GM12878 (cell line): ENCODE results near the gene KCNAB2. TPM values are rescaled to one million over a fixed set of nuclear protein-coding genes. Genes with fewer than 3 reads are reported as not detected.

Experiments
- ATAC-seq: fragments of 200-7000 bp; cut with Tn5 transposase; 3 replicates; pipeline ENCODE4 v1.9.1; 2020; ENCODE audit warnings: mild to moderate bottlenecking, moderate library complexity
- BruUV-seq: library from RNA; stranded (reverse); fragments of 400-500 nt; replicated peaks from 2 replicates; lab custom pipeline; 2021; lab: Mats Ljungman, UMichigan
- CTCF ChIA-PET: fragments of 300-600 bp; sonication (Branson Sonifier 250); formaldehyde crosslinking; extraction: SDS; loops from one replicate; lab custom pipeline; 2021; ENCODE audit warnings: inconsistent platforms; lab: Yijun Ruan, JAX
- POLR2A ChIA-PET: fragments of 350-600 bp; formaldehyde crosslinking; extraction: SDS; loops from one replicate; lab custom pipeline; 2021; ENCODE audit warnings: inconsistent platforms; lab: Charles Lee
- RAD21 ChIA-PET: fragments of 300-600 bp; sonication (Branson Sonifier 250); formaldehyde crosslinking; loops from one replicate; lab custom pipeline; 2023; ENCODE audit warnings: antibody characterized with exemption; ENCODE audit not compliant: unreplicated experiment; lab: Charles Lee
- SMC1A ChIA-PET: fragments of 300-600 bp; sonication (Branson Sonifier 250); formaldehyde crosslinking; loops from one replicate; lab custom pipeline; 2023; ENCODE audit not compliant: unreplicated experiment, uncharacterized antibody; lab: Charles Lee
- DNase-seq: peaks from one replicate; pipeline ENCODE4 v3.0.0-alpha.2; 2011; ENCODE audit warnings: low read depth, low spot score
- FAIRE-seq: peaks from 3 replicates; lab custom pipeline; 2011; peaks lifted over from hg19 to GRCh38; lab: Jason Lieb, UNC
- H2AFZ ChIP-seq: 2 replicates; pipeline ENCODE4 v1.6.0; 2011; ENCODE audit warnings: low read depth, low read length, control low read depth; ENCODE audit not compliant: control insufficient read depth
- H3K27ac ChIP-seq: 2 replicates; pipeline ENCODE4 v1.5.1; 2011; ENCODE audit warnings: control low read depth; ENCODE audit not compliant: control insufficient read depth, insufficient read depth
- H3K27me3 ChIP-seq, 2 experiments: replicated peaks in 1 of 2; 2 replicates each; pipeline versions ENCODE4 v1.6.0 to v1.6.1; 2011; ENCODE audit warnings: low read length in 1 of 2; ENCODE audit not compliant: control insufficient read depth in 2 of 2, insufficient read depth in 2 of 2
- H3K36me3 ChIP-seq, 2 experiments: 2 replicates each; pipeline ENCODE4 v1.5.1; 2011; ENCODE audit warnings: low read length in 1 of 2; ENCODE audit not compliant: control insufficient read depth in 2 of 2, insufficient read depth in 2 of 2
- H3K4me1 ChIP-seq: 2 replicates; pipeline ENCODE4 v1.6.1; 2011; ENCODE audit warnings: mild to moderate bottlenecking, low read length, moderate library complexity, mixed read lengths; ENCODE audit not compliant: control insufficient read depth, insufficient read depth
- H3K4me2 ChIP-seq: 2 replicates; pipeline ENCODE4 v1.6.0; 2011; ENCODE audit warnings: control low read depth; ENCODE audit not compliant: control insufficient read depth, insufficient read depth
- H3K4me3 ChIP-seq: fragments of 200-600 bp; sonication (generic); 2 replicates; pipeline ENCODE4 v1.5.1; 2016
- H3K79me2 ChIP-seq: 2 replicates; pipeline ENCODE4 v1.6.0; 2011; ENCODE audit warnings: low read length; ENCODE audit not compliant: control insufficient read depth, insufficient read depth
- H3K9ac ChIP-seq: 2 replicates; pipeline ENCODE4 v1.8.0; 2011; ENCODE audit warnings: low read length, control low read depth, mixed read lengths; ENCODE audit not compliant: control insufficient read depth, insufficient read depth
- H3K9me3 ChIP-seq: replicated peaks from 3 replicates; pipeline ENCODE4 v1.5.1; 2011; ENCODE audit warnings: mild to moderate bottlenecking, low read length; ENCODE audit not compliant: control insufficient read depth, insufficient read depth
- H4K20me1 ChIP-seq: 2 replicates; pipeline ENCODE4 v1.6.0; 2011; ENCODE audit not compliant: control insufficient read depth, insufficient read depth
- FOS ChIP-seq: IDR thresholded peaks from 3 replicates; pipeline ENCODE4 v1.6.1; 2011; ENCODE audit warnings: borderline replicate concordance; ENCODE audit not compliant: insufficient read length; ENCODE audit errors: extremely low read depth
- NKRF ChIP-seq: fragments of 450-650 bp; conservative IDR thresholded peaks from 2 replicates; pipeline ENCODE4 v1.6.1; 2017; ENCODE audit warnings: mild to moderate bottlenecking, moderate library complexity
- SMC3 ChIP-seq: IDR thresholded peaks from 2 replicates; pipeline ENCODE4 v1.6.1; 2011; ENCODE audit warnings: low read length, improper control_type of control experiment, borderline replicate concordance
- USF2 ChIP-seq: IDR thresholded peaks from 2 replicates; pipeline ENCODE4 v1.6.1; 2011; ENCODE audit warnings: low read depth, low read length, improper control_type of control experiment, borderline replicate concordance
- WGBS: methylation state at CpG from one replicate; pipeline ENCODE4 v1.1.6; 2016; ENCODE audit warnings: low lambda C conversion rate; ENCODE audit not compliant: insufficient replicate concordance, insufficient coverage; ENCODE audit errors: missing lambda C conversion rate; 5-methylcytosine and 5-hydroxymethylcytosine counted together
- in situ Hi-C: fragments of 300-500 bp; cut with MboI; formaldehyde crosslinking; loops from 9 replicates; pipeline ENCODE4 v1.14.3; 2018; ENCODE audit warnings: mixed read lengths
- intact Hi-C: fragments of 100-400 bp; cut with micrococcal nuclease; formaldehyde crosslinking; loops from one replicate; pipeline ENCODE4 v1.14.2; 2022; ENCODE audit not compliant: unreplicated experiment
- polyA plus RNA-seq, 11 experiments: library from polyadenylated mRNA; depleted of rRNA in 4 of 11; unstranded in 6 of 11; stranded (reverse) in 5 of 11; fragments of >200 nt; fragmentation: Nextera tagmentation in 4 of 11; fragmentation: Illumina TruSeq in 1 of 11; extraction: Ambion mirVana in 4 of 11; extraction: Trizol in 1 of 11; gene quantifications; 1 replicate in 1 of 11; 2 replicates in 10 of 11; pipeline versions ENCODE4 v1.2.1 to v1.2.3, GENCODE V29; 2011 to 2016; ENCODE audit warnings: inconsistent platforms in 2 of 11, missing spikeins in 2 of 11, low read depth in 1 of 11
- total RNA-seq, 4 experiments: library from RNA; depleted of rRNA in 3 of 4; stranded (reverse); fragments of >200 nt in 3 of 4; fragmentation: Illumina TruSeq in 1 of 4; extraction: Trizol in 1 of 4; gene quantifications; 2 replicates each; pipeline versions ENCODE4 v1.2.1 to v1.2.3, GENCODE V29; 2013 to 2021

Gene KCNAB2
- total and polyA plus RNA-seq, 10 of the 15 experiments (the other 5 are each of a cell fraction or from before 2014, with no cell fraction given), result 2.9 to 123 (median 62.4) TPM

GRCh38 chr1:5997316-5997715, 48.4 kb upstream of the KCNAB2 start:
- H3K36me3 ChIP-seq, result peaks cover 3 to 4% of the 10 kb centered on the region in 2 experiments; a peak in 2 of 4 replicates
- DNase-seq, result no peak
- no peak for ATAC-seq
- no peak for FAIRE-seq
- H2AFZ ChIP-seq, result no peak overlapping the region
- H3K79me2 ChIP-seq, result peaks cover 30% of the 10 kb centered on the region
- H3K27ac ChIP-seq, result no peak overlapping the region
- no peak overlapping the region for H3K4me3 ChIP-seq
- ChIA-PET SMC1A (no interaction called here), CTCF (no interaction called here), RAD21 (no interaction called here), POLR2A (no interaction called here)
- H3K4me1 ChIP-seq, result peaks cover 10% of the 10 kb centered on the region
- intact Hi-C loops, result no loop called here
- no peaks in the 10 kb centered on the region for H4K20me1 ChIP-seq
- WGBS, result 69% methylated on average over 4 of the region's 5 CpGs
- H3K4me2 ChIP-seq, result no peak overlapping the region
- H3K9ac ChIP-seq, result no peak overlapping the region
- in situ Hi-C loops, result no loop called here
- no peaks in the 10 kb centered on the region for H3K9me3 ChIP-seq
- no peaks in the 10 kb centered on the region for H3K27me3 ChIP-seq
- TF ChIP-seq USF2, result no peak
- no peak for TF ChIP-seq SMC3
- TF ChIP-seq FOS, result no peak
- TF ChIP-seq NKRF, result no peak
- BruUV-seq, result no TSS peak
